Measurements from ENCODE around the gene G6PC1.

DNA sequence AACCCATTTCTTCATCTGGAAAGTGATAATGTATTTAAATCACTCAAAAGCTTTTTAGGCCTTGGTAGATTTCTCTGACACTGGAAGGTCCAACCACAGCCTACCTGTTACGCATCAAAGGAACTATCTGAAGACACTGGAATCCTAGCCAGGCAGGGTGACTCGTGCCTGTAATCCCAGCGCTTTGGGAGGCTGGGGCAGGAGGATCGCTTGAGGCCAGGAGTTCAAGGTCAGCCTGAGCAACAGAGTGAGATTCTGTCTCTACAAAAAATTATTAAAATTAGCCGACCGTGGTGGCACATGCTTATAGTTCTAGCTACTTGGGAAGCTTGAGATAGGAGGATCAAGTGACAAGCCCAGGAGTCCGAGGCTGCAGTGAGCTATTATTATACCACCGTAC lies 18.4 kb upstream of the G6PC1 start:
- TF ChIP-seq SCRT1 (tag by site-specific recombination; IDR thresholded peaks at IDR 0.05; ENCODE audit: borderline replicate concordance) = no peak
- TF ChIP-seq, protein P1, sequence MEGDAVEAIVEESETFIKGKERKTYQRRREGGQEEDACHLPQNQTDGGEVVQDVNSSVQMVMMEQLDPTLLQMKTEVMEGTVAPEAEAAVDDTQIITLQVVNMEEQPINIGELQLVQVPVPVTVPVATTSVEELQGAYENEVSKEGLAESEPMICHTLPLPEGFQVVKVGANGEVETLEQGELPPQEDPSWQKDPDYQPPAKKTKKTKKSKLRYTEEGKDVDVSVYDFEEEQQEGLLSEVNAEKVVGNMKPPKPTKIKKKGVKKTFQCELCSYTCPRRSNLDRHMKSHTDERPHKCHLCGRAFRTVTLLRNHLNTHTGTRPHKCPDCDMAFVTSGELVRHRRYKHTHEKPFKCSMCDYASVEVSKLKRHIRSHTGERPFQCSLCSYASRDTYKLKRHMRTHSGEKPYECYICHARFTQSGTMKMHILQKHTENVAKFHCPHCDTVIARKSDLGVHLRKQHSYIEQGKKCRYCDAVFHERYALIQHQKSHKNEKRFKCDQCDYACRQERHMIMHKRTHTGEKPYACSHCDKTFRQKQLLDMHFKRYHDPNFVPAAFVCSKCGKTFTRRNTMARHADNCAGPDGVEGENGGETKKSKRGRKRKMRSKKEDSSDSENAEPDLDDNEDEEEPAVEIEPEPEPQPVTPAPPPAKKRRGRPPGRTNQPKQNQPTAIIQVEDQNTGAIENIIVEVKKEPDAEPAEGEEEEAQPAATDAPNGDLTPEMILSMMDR (tag by site-specific recombination; IDR thresholded peaks at IDR 0.05) = no peak
- TF ChIP-seq, protein P2, sequence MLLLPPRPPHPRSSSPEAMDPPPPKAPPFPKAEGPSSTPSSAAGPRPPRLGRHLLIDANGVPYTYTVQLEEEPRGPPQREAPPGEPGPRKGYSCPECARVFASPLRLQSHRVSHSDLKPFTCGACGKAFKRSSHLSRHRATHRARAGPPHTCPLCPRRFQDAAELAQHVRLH (tag by site-specific recombination; IDR thresholded peaks at IDR 0.05) = no peak
- no peak for TF ChIP-seq ZNF670 (tag by site-specific recombination; IDR thresholded peaks at IDR 0.05; ENCODE audit: low read depth)
- TF ChIP-seq, protein P3, sequence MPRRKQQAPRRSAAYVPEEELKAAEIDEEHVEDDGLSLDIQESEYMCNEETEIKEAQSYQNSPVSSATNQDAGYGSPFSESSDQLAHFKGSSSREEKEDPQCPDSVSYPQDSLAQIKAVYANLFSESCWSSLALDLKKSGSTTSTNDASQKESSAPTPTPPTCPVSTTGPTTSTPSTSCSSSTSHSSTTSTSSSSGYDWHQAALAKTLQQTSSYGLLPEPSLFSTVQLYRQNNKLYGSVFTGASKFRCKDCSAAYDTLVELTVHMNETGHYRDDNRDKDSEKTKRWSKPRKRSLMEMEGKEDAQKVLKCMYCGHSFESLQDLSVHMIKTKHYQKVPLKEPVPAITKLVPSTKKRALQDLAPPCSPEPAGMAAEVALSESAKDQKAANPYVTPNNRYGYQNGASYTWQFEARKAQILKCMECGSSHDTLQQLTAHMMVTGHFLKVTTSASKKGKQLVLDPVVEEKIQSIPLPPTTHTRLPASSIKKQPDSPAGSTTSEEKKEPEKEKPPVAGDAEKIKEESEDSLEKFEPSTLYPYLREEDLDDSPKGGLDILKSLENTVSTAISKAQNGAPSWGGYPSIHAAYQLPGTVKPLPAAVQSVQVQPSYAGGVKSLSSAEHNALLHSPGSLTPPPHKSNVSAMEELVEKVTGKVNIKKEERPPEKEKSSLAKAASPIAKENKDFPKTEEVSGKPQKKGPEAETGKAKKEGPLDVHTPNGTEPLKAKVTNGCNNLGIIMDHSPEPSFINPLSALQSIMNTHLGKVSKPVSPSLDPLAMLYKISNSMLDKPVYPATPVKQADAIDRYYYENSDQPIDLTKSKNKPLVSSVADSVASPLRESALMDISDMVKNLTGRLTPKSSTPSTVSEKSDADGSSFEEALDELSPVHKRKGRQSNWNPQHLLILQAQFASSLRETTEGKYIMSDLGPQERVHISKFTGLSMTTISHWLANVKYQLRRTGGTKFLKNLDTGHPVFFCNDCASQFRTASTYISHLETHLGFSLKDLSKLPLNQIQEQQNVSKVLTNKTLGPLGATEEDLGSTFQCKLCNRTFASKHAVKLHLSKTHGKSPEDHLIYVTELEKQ (tag by site-specific recombination; IDR thresholded peaks at IDR 0.05; ENCODE audit: borderline replicate concordance) = no peak
- no peak for TF ChIP-seq ZBTB1 (tag by site-specific recombination; IDR thresholded peaks at IDR 0.05)
- TF ChIP-seq, protein P4, sequence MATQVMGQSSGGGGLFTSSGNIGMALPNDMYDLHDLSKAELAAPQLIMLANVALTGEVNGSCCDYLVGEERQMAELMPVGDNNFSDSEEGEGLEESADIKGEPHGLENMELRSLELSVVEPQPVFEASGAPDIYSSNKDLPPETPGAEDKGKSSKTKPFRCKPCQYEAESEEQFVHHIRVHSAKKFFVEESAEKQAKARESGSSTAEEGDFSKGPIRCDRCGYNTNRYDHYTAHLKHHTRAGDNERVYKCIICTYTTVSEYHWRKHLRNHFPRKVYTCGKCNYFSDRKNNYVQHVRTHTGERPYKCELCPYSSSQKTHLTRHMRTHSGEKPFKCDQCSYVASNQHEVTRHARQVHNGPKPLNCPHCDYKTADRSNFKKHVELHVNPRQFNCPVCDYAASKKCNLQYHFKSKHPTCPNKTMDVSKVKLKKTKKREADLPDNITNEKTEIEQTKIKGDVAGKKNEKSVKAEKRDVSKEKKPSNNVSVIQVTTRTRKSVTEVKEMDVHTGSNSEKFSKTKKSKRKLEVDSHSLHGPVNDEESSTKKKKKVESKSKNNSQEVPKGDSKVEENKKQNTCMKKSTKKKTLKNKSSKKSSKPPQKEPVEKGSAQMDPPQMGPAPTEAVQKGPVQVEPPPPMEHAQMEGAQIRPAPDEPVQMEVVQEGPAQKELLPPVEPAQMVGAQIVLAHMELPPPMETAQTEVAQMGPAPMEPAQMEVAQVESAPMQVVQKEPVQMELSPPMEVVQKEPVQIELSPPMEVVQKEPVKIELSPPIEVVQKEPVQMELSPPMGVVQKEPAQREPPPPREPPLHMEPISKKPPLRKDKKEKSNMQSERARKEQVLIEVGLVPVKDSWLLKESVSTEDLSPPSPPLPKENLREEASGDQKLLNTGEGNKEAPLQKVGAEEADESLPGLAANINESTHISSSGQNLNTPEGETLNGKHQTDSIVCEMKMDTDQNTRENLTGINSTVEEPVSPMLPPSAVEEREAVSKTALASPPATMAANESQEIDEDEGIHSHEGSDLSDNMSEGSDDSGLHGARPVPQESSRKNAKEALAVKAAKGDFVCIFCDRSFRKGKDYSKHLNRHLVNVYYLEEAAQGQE (tag by site-specific recombination; IDR thresholded peaks at IDR 0.05) = no peak
- no peak for TF ChIP-seq SALL2 (tag by site-specific recombination; IDR thresholded peaks at IDR 0.05; ENCODE audit: borderline replicate concordance)
- no peak for TF ChIP-seq ZNF335 (tag by site-specific recombination; conservative IDR thresholded peaks at IDR 0.05)
- TF ChIP-seq ZNF184 (tag by site-specific recombination; IDR thresholded peaks at IDR 0.05) = no peak
- no peak for TF ChIP-seq YY1 (tag by site-specific recombination; IDR thresholded peaks at IDR 0.05)
- no peak for TF ChIP-seq ZNF510 (tag by site-specific recombination; IDR thresholded peaks at IDR 0.05; ENCODE audit: insufficient replicate concordance)
- TF ChIP-seq EGR2 (tag by site-specific recombination; IDR thresholded peaks at IDR 0.05; ENCODE audit: low read depth) = no peak
